ENCODE results near the gene INPP5D.
"Not testable (repeated sequence)": the region's sequence is repeated elsewhere in the genome, so short reads cannot be mapped to it uniquely, and the experiment has no call there.

Gene INPP5D

GRCh38 chr2:233153146-233153798 lies 93.1 kb downstream of the INPP5D start:
- peaks cover 44% of the 10 kb centered on the region for H3K36me3 ChIP-seq (ENCODE audit: control insufficient read depth, insufficient read depth, low read length)
- H3K27me3 ChIP-seq (replicated peaks; ENCODE audit: control insufficient read depth, insufficient read depth, low read length), result no peaks in the 10 kb centered on the region
- DNase-seq (ENCODE audit: extremely low read depth, insufficient read length), result no peak
- no peak overlapping the region for H3K4me3 ChIP-seq (replicated peaks; ENCODE audit: low read depth, low read length)
- no peak for TF ChIP-seq CTCF (IDR thresholded peaks at IDR 0.05; ENCODE audit: insufficient read depth, low read length, poor library complexity, severe bottlenecking)

GRCh38 chr2:233156001-233156400 lies 95.9 kb downstream of the INPP5D start:
- H3K27me3 ChIP-seq (replicated peaks; ENCODE audit: control insufficient read depth, insufficient read depth, low read length), result no peaks in the 10 kb centered on the region
- no peak for DNase-seq (ENCODE audit: extremely low read depth, insufficient read length)
- H3K36me3 ChIP-seq (ENCODE audit: control insufficient read depth, insufficient read depth, low read length), result peaks cover 45% of the 10 kb centered on the region
- H3K4me3 ChIP-seq (replicated peaks; ENCODE audit: low read depth, low read length), result no peak overlapping the region
- TF ChIP-seq CTCF (IDR thresholded peaks at IDR 0.05; ENCODE audit: insufficient read depth, low read length, poor library complexity, severe bottlenecking), result no peak

- not testable (repeated sequence) for DNase-seq (ENCODE audit: extremely low read depth, insufficient read length); H3K4me3 ChIP-seq (replicated peaks; ENCODE audit: low read depth, low read length); H3K27me3 ChIP-seq (replicated peaks; ENCODE audit: control insufficient read depth, insufficient read depth, low read length)
- peaks cover 43% of the 10 kb centered on the region for H3K36me3 ChIP-seq (ENCODE audit: control insufficient read depth, insufficient read depth, low read length)
Measured at GRCh38 chr2:233156461-233156860, 96.3 kb downstream of the INPP5D start.

- H3K36me3 ChIP-seq (ENCODE audit: control insufficient read depth, insufficient read depth, low read length), result peaks cover 57% of the 10 kb centered on the region
- no peak for TF ChIP-seq CTCF (IDR thresholded peaks at IDR 0.05; ENCODE audit: insufficient read depth, low read length, poor library complexity, severe bottlenecking)
- H3K27me3 ChIP-seq (replicated peaks; ENCODE audit: control insufficient read depth, insufficient read depth, low read length), result no peaks in the 10 kb centered on the region
- no peak overlapping the region for H3K4me3 ChIP-seq (replicated peaks; ENCODE audit: low read depth, low read length)
- no peak for DNase-seq (ENCODE audit: extremely low read depth, insufficient read length)
Measured at GRCh38 chr2:233161730-233162129, 101.6 kb downstream of the INPP5D start.

GRCh38 chr2:233162770-233163169 lies 102.6 kb downstream of the INPP5D start:
- no peaks in the 10 kb centered on the region for H3K27me3 ChIP-seq (replicated peaks; ENCODE audit: control insufficient read depth, insufficient read depth, low read length)
- peaks cover 60% of the 10 kb centered on the region for H3K36me3 ChIP-seq (ENCODE audit: control insufficient read depth, insufficient read depth, low read length)
- H3K4me3 ChIP-seq (replicated peaks; ENCODE audit: low read depth, low read length), result no peak overlapping the region
- TF ChIP-seq CTCF (IDR thresholded peaks at IDR 0.05; ENCODE audit: insufficient read depth, low read length, poor library complexity, severe bottlenecking), result no peak
- DNase-seq (ENCODE audit: extremely low read depth, insufficient read length), result no peak

GRCh38 chr2:233163486-233164103 lies 103.5 kb downstream of the INPP5D start:
- Histone ChIP-seq H3K36me3 (ENCODE audit: control insufficient read depth, insufficient read depth, low read length) (peaks cover 59% of the 10 kb centered on the region), H3K27me3 (replicated peaks; ENCODE audit: control insufficient read depth, insufficient read depth, low read length) (no peaks in the 10 kb centered on the region), H3K4me3 (replicated peaks; ENCODE audit: low read depth, low read length) (no peak overlapping the region)
- TF ChIP-seq CTCF (IDR thresholded peaks at IDR 0.05; ENCODE audit: insufficient read depth, low read length, poor library complexity, severe bottlenecking), result no peak
- no peak for DNase-seq (ENCODE audit: extremely low read depth, insufficient read length)
